ENCODE data around the gene CST1.
"Not testable (repeated sequence)": the region's sequence is repeated elsewhere in the genome, so short reads cannot be mapped to it uniquely, and the experiment has no call there.

Gene CST1

GRCh38 chr20:23750786-23751185 is at the start of gene CST1:
Gene CST1, minus strand, starts transcription at chr20:23750935. Its CDS starts 69 bp downstream, at chr20:23750866.
- not testable (repeated sequence) for H3K9ac ChIP-seq, H3K27me3 ChIP-seq, H3K4me2 ChIP-seq

GRCh38 chr20:23799216-23799847 is 48.6 kb upstream of the CST1 start:
- H3K9ac ChIP-seq, H3K27me3 ChIP-seq, H3K4me2 ChIP-seq, H3K9me3 ChIP-seq, H4K20me1 ChIP-seq, H3K36me3 ChIP-seq, H3K4me3 ChIP-seq, H3K27ac ChIP-seq: not testable (repeated sequence)
- H3K4me1 ChIP-seq, result peaks cover 12% of the 10 kb centered on the region

More at GRCh38 chr20:23750786-23751185, at the start of gene CST1:
- H3K4me3 ChIP-seq, H3K27ac ChIP-seq, H4K20me1 ChIP-seq, H3K4me1 ChIP-seq, H3K36me3 ChIP-seq, H3K9me3 ChIP-seq: not testable (repeated sequence)

GRCh38 chr20:23795526-23795925 is 44.8 kb upstream of the CST1 start:
- H3K4me3 ChIP-seq, result no peak overlapping the region
- peaks cover 12% of the 10 kb centered on the region for H3K4me1 ChIP-seq
- H3K9ac ChIP-seq, result no peak overlapping the region
- H3K9me3 ChIP-seq, result no peaks in the 10 kb centered on the region
- no peaks in the 10 kb centered on the region for H3K27me3 ChIP-seq
- no peak for TF ChIP-seq Cebpa-rat (IDR thresholded peaks at IDR 0.05)
- H3K36me3 ChIP-seq, result no peaks in the 10 kb centered on the region
- no peak overlapping the region for H3K4me2 ChIP-seq
- no peak overlapping the region for H3K27ac ChIP-seq
- no peaks in the 10 kb centered on the region for H4K20me1 ChIP-seq

- TF ChIP-seq Cebpa-rat (IDR thresholded peaks at IDR 0.05), result no peak
- no peaks in the 10 kb centered on the region for H3K36me3 ChIP-seq
- no peaks in the 10 kb centered on the region for H4K20me1 ChIP-seq
- no peaks in the 10 kb centered on the region for H3K27me3 ChIP-seq
- H3K9ac ChIP-seq, result no peak overlapping the region
- H3K4me3 ChIP-seq, result no peak overlapping the region
- H3K9me3 ChIP-seq, result no peaks in the 10 kb centered on the region
- H3K4me2 ChIP-seq, result no peak overlapping the region
- H3K27ac ChIP-seq, result no peak overlapping the region
- peaks cover 12% of the 10 kb centered on the region for H3K4me1 ChIP-seq
These were observed 44.1 kb upstream of the CST1 start for GRCh38 chr20:23794841-23795240.

GRCh38 chr20:23794065-23794464 is 43.3 kb upstream of the CST1 start:
- no peaks in the 10 kb centered on the region for H3K36me3 ChIP-seq
- TF ChIP-seq Cebpa-rat (IDR thresholded peaks at IDR 0.05), result no peak
- H3K9me3 ChIP-seq, result no peaks in the 10 kb centered on the region
- no peaks in the 10 kb centered on the region for H4K20me1 ChIP-seq
- H3K4me3 ChIP-seq, result no peak overlapping the region
- H3K27me3 ChIP-seq, result no peaks in the 10 kb centered on the region
- no peak overlapping the region for H3K4me2 ChIP-seq
- peaks cover 12% of the 10 kb centered on the region for H3K4me1 ChIP-seq
- H3K9ac ChIP-seq, result no peak overlapping the region
- no peak overlapping the region for H3K27ac ChIP-seq

- Histone ChIP-seq H3K4me2 (no peak overlapping the region), H3K9ac (no peak overlapping the region), H3K4me3 (no peak overlapping the region), H3K27me3 (no peaks in the 10 kb centered on the region), H3K27ac (no peak overlapping the region), H3K9me3 (peaks cover 5% of the 10 kb centered on the region; the same call in 1 of the 2 replicates), H3K36me3 (no peaks in the 10 kb centered on the region), H3K4me1 (peaks cover 23% of the 10 kb centered on the region), H4K20me1 (no peaks in the 10 kb centered on the region)
- TF ChIP-seq Cebpa-rat (IDR thresholded peaks at IDR 0.05), result no peak
These were observed 32.7 kb upstream of the CST1 start for GRCh38 chr20:23783447-23783846.

GRCh38 chr20:23782366-23782983 is 31.7 kb upstream of the CST1 start:
- Histone ChIP-seq H3K9ac (no peak overlapping the region), H3K4me1 (peaks cover 26% of the 10 kb centered on the region), H3K4me3 (no peak overlapping the region), H3K4me2 (peak overlapping the region; percentile 70), H4K20me1 (no peaks in the 10 kb centered on the region), H3K27me3 (no peaks in the 10 kb centered on the region), H3K9me3 (peaks cover 3% of the 10 kb centered on the region; the same call in 1 of the 2 replicates), H3K36me3 (no peaks in the 10 kb centered on the region), H3K27ac (no peak overlapping the region)
- TF ChIP-seq Cebpa-rat (IDR thresholded peaks at IDR 0.05), result no peak

GRCh38 chr20:23778676-23779075 is 27.9 kb upstream of the CST1 start:
- not testable (repeated sequence) for H3K9me3 ChIP-seq, H3K27ac ChIP-seq, H3K36me3 ChIP-seq, H3K4me3 ChIP-seq, H4K20me1 ChIP-seq, H3K9ac ChIP-seq, H3K27me3 ChIP-seq
- Histone ChIP-seq H3K4me1 (peaks cover 58% of the 10 kb centered on the region), H3K4me2 (peak overlapping the region; percentile 28; the same call in 1 of the 2 replicates)

- not testable (repeated sequence) for H3K9me3 ChIP-seq, H3K27me3 ChIP-seq, H4K20me1 ChIP-seq, H3K4me3 ChIP-seq, H3K36me3 ChIP-seq, H3K9ac ChIP-seq, H3K4me2 ChIP-seq, H3K27ac ChIP-seq
- H3K4me1 ChIP-seq, result peaks cover 59% of the 10 kb centered on the region
These were observed 26.6 kb upstream of the CST1 start for GRCh38 chr20:23777380-23777779.

GRCh38 chr20:23776067-23776771 is 25.5 kb upstream of the CST1 start:
- Histone ChIP-seq H3K4me3 (0 out of 2 replicates have a peak overlapping the region, but pooled peaks have one; percentile 25), H3K27ac (no peak overlapping the region), H3K4me2 (peak overlapping the region; percentile 90), H3K36me3 (no peaks in the 10 kb centered on the region), H4K20me1 (no peaks in the 10 kb centered on the region), H3K27me3 (no peaks in the 10 kb centered on the region), H3K9ac (peak overlapping the region; percentile 29; the same call in 1 of the 2 replicates), H3K9me3 (no peaks in the 10 kb centered on the region), H3K4me1 (peaks cover 48% of the 10 kb centered on the region)
- TF ChIP-seq Cebpa-rat (IDR thresholded peaks at IDR 0.05), result no peak
